Measurements from ENCODE around the gene GREB1L.

GRCh38 chr18:21499997-21500396 is 258.0 kb downstream of the GREB1L start:
- TF ChIP-seq CTCF (IDR thresholded peaks at IDR 0.05; ENCODE audit: extremely low read depth in 1 of 2, insufficient read depth in 1 of 2, low read depth in 1 of 2, low read length in 2 of 2) (no peak), EZH2 (IDR thresholded peaks at IDR 0.05; ENCODE audit: borderline replicate concordance, low read depth, low read length, severe bottlenecking) (no peak), POLR2A (IDR thresholded peaks at IDR 0.05; ENCODE audit: low read depth, low read length) (no peak), POLR2AphosphoS5 (IDR thresholded peaks at IDR 0.05; ENCODE audit: insufficient read depth, low read depth, low read length) (no peak), MAX (IDR thresholded peaks at IDR 0.05; ENCODE audit: insufficient read depth, insufficient read length) (no peak)
